Fibroblast of skin of right biceps (primary cell): ENCODE data around the gene ZEB2.

ENCODE experiments used
- DNase-seq: peaks from one replicate; pipeline ENCODE4 v3.0.0-alpha.2; 2013

ZEB2 gene

DNA sequence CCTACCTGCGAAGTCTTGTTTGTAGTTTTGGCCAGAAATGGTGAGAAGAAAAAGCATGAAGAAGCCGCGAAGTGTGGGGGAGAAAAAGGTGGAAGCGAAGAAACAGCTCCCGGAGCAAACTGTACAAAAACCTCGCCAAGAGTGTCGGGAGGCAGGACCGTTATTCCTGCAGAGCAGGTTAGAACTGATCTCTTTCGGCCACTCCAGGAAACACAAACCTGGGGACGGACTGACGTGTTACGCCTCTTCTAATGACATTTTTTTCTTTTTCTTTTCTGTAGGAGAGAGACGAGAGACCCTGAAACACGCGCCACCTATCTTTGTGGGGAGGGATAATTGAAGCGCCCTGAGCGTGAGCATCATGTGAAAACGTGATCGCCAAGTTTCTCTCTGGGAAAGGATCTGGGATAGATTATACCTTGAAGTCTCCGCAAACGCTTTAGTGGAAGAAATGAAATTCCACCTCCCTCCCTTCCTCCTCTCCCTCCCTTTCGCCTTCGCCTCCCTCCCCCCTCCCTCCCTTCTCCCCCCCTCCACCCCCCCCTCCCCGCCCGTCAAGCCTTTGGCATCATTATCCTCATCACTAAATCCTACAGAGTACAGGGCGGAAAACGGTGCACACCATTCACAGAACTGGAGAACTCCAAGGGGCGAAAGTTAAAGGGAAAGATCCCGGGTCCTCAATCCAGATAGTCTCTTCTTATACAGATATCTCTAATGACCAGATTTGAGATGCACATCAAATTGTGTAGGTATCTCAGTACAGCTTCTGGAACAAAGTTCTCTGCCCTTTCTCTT is at the start of gene ZEB2:
ZEB2 (minus strand) TSS at position 186 of the 798 bp plus-strand sequence. CDS start 2,769 bp downstream, outside the sequence.
- DNase-seq = peak; percentile 94

DNA sequence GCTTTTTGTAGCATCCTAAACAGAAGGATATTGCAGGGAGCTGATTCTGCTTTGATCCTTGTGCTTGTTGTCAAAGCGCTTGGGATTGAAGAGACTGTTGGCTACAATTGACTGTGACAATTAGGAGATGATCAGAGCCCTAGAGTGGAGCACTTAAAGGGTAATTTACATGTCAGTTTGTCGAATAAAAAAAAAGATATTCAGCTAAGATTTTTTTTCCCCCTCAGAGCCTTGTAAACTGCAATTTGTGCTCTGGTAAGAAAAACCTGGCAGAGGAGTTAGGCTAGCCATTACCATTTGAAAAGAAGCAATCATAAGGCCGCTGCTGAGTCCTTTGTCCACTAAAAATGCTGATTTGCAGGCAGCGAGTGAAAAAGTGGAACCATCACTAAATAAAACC is 47.8 kb upstream of the ZEB2 start:
- no peak for DNase-seq

DNA sequence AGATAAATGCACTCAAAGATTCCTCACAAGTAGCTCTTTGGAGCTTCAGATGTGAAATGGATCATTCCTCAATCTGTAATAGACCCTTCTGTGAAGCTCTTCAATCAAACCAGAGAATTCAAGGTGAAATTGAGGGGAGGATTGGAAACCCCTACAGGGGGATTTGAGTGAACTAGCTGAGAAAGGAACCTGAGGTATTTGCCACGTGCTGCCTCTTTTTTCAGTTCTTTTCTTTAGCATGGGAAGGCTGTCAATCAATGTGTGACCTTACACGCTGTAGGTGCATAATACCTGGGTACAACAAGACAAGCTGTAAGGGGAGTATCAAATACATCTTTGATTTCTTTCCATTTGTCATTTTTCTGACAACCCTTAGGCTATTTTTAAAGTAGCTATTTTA is 46.5 kb upstream of the ZEB2 start:
- DNase-seq = no peak

DNA sequence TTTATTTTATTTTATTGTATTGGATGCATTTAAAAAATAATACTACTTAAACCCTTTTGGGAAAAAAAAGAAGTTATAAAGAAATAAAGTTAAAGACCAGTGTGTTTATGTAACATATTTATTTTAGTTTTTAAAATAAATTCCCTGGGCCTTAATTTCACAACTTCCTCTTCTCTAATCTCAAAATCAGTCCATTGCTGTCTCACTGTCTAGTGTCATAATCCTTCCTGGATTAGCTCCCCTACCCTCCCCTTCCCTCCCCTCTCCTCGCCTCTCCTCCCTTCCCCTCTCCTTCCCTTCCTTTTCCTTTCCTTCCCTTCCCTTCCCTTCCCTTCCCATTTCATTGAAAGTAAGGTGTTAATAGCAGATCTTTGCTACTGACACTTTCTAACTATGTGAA is 40.3 kb upstream of the ZEB2 start:
- no peak for DNase-seq

DNA sequence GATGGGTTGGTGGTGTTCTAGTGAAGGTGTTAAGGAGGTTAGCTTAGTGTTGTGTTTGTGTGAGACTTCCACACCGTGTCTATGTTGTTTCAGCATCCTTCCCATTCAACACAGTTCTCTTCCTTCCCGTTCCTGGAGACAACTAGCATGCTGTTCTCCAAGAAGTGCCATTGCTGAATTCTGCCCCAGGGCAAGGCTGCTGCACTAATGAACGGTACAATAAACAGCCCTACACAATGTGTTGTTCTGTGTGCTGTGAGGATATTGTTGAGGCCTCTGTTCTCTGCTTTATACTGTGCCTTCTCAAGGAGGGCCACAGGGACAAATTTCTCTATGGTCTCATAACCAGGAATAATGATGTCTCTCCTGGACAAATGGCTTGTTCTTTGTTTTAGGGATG is 39.8 kb upstream of the ZEB2 start:
- DNase-seq = no peak

DNA sequence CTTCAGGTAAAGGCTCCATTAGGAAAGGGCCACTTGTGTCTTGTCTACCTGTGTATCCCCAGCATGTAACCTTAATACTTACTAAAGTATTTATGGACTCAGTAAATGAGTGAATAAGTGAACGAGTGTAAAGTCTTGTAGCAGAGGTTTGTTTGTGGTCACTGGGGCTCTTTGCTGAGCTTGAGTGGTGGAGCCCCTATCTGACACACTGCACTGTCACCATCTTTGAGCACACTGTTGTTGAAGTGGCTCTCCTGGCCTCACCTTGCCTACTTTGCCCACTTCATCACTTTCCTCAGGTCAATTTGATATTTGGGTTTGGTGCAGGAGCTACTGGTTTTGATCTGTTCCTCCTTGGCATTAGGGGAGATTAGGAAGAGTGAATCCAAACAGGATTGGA is 39.3 kb upstream of the ZEB2 start:
- DNase-seq = no peak

DNA sequence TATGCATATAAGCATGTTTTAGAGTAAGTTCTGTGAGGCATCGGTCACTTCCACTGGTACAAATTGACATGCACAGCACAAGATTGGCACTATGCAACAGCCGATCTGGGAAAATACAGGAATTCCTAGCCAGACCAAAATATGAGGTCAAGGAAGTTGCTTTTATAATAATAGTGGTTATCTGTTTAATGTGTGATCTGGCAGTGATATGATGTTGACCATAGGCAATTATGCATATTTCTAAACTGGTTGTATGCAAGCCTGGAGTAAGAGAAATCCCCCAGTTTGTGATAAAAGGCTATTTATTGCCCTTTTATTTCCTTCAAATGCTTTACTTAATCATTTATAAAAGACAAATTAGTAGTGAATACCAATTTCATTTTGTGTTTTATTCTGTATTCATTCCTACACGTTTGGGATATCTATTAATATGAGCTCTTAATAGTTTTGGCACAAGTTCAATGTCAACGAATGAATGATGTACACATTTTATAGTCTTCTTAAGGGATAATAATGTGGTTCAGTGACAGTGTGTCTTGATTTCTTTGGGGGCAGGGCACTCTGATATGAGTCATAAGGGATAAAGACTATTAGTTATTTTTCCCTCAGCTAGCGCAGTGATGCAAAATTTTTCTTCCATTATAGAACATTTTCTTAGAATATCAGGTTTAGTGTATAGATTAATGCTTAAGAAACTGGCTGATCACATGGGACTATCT is 34.7 kb upstream of the ZEB2 start:
- DNase-seq = peak; percentile 44

DNA sequence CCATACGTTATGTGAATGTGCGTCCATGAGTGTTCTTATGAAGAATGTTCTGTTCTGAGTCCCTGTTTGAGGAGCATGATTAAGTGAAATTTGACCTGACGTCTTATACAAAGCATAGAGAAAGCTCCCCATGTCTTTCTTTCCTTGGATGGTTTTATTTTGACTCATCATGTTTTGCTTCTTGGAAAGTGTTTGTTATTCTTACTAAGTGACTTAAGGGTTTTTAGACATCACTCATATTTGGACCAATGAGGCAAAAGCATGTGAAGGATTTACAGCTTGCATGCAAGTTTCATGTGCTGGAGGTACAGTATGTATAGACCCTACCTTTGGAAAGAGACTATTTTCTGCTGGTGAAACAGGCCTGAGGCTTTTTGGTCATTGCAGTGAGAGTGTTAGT is 33.5 kb upstream of the ZEB2 start:
- peak; percentile 95 for DNase-seq

DNA sequence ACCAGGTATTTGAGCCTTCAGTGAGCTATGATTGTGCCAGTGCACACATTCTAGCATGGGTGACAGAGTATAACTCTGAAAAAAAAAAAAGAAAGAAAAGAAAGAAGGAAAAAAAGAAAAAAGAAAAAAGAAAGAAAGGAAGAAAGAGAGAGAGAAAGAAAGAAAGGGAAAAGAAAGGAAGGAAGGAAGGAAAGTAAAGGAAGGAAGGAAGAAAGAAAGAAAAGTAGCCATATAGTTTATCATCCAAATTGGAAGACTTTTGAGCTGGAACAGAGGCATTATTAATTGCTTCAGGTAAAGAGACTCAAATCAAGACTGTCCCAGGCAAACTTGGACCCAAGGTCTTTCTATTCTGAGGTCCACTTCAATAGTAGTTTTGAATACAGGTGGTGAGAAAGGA is 32.9 kb upstream of the ZEB2 start:
- DNase-seq = no peak

DNA sequence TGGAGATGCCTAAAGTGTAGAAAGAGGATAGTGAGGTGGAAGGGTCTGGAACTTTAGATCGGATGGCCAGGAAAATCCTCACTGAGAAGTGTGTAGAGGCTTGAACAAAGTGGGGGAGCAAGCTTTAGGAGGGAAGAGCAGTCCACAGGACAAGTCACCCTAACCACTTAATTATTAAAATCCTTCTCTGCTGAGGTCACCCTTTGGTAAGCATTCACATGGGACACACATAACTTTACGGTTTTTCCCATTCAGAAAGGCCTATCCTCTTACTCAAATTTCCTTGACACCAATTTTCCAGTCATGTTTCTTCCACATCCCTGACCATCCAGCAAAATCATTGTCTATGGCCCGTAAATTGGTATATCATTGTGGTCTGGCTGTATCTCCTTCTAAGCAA is 31.0 kb upstream of the ZEB2 start:
- peak; percentile 71 for DNase-seq

DNA sequence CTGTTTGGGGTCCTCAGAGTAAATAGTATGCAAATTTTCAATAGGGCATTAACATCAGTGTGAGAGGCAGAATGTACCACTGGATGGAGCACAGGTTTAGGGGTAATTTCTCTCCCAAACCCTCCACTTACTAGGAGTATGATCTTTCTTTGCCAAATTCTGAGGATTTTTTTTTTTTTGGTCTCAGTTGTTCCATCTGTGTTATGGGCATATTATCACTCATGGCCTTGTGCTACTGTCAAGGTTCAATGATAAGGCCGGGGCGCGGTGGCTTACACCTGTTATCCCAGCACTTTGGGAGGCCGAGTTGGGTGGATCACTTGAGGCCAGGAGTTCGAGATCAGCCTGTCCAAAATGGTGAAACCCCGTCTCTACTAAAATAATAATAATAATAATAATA is 30.2 kb upstream of the ZEB2 start:
- DNase-seq = no peak

DNA sequence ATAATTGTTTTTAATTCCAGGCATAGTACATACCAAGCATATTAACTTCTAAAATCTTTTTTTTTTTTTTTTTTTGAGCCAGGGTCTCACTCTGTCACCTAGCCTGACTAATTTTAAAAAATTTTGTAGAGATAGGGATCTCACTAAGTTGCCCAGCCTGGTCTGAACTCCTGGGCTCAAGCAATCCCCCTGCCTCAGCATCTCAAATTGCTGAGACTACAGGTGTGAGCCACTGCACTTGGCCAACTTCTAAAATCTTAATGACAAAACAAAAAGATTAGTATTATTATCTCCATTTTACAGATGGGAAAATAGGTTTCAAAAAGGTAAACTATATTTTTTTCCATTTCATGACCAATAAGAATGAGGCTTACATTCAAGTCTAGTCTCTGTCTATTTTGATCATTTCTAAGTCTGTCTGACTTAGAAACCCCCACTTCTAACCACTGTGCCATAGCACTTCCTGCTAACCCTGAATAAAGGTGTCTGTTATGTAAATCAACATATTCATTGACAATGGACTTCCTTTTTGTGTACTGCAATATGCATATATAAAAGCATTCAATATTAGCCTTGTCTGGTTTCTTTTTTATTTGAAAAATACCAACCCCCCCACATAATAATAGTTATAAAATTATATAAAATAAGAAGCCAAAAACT is 28.7 kb upstream of the ZEB2 start:
- no peak for DNase-seq

DNA sequence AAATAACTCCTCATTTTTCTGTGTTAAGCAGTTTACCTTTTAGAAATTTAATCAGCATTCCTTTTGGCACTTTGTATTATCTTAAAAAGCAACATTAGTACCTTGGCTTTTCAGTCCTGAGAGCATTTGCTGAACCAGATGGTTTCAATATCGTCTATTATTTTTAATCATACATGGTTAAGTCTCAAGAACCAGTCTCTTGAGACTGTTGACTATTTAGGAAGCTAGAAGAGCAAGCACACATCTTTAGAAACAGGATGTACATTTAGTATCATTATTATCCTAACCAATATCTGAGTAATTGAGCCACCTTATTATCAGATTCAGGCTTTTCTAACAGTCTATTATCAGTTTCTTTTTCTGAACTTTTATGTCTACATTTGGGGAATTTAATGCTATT is 28.2 kb upstream of the ZEB2 start:
- DNase-seq = no peak

DNA sequence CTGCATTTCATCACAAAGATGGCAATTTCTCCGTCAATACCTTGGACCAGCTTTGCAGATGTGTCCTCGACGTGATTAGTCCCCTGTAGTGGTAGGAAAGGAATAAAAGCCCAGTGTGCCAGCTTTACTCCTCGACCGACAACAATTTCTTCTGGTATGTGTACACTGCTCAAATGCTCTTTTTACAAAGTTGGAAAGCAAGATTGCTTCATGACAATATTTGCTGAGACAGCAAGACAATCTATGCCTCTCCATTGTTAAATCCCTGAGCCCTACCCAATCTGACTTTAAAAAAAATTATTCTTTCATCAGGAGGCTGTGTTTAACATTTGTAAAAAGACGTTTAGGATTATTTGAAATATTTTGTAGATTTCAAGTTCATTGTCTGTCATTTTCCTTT is 27.6 kb upstream of the ZEB2 start:
- no peak for DNase-seq

DNA sequence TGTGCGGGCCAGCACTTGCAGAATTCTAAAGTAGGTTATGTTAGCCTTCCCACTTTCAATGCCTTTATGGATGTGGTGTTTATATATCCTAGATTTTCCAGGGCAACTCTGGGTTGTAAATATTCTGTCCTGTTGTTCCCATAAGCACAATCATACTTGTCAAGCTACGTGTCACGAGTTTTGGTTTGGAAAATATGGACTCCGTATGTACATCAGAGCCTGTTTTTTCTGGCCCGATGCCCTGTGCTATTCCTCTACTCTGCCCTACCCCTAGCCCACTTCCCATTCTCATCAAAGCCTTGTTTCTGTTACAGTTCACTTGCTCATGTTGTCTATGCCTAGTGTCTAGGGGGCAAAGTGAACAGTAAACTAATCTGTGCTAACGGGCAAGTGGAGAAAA is 27.0 kb upstream of the ZEB2 start:
- peak; percentile 76 for DNase-seq

DNA sequence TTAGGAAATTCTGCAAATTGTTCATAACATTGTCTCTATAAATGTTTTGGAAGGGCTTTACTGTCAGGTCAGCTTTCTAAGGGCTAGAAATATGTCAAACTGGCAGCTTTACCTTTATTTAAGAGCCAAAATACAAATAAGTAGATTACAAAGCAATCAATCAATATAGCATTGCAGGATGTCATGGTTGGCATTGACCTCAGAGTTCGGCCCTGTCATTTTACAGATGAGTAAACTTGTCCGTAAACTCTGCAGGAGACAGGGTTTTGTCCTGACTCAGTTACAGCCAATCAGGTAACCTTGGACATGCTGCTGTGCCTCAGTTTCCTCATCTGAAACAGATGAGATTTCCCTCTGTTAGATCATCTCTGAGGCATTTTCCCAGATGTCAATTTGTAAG is 25.9 kb upstream of the ZEB2 start:
- DNase-seq = no peak

DNA sequence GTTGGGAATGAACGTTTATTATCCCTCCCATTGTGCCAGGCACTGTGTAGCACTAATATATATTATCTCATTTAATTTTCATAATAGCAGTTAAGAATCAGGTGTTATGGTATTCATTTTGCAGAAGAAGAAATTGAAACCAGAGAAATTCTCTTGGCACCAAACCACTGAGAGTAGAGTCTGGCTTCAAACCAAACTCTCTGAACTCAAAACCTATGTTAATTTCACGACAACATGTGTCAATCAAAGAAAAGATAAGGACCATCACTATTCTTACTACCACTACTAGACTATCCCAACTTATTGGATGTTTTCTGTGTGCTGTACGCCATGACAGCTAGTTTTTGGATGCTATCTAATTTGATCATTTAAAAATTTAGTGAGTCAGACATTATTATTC is 24.1 kb upstream of the ZEB2 start:
- no peak for DNase-seq

DNA sequence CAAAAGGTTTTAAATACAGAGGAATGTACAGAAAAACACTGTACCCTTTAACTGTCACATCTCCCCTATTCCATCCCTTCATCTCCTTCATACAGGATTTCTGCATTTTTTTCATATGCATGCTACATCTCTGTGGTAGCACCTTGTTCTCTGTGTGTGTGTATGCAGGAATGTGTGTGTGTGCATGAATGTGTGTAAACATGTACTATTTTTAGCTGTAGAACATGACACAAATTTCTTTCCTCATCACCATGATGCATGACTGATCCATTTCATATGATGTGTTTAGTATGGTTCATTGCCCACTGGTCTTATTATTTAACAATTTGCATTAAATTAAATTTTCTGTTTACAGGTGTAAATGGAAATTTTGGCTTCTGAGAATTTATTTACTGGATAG is 21.5 kb upstream of the ZEB2 start:
- DNase-seq = peak; percentile 40

DNA sequence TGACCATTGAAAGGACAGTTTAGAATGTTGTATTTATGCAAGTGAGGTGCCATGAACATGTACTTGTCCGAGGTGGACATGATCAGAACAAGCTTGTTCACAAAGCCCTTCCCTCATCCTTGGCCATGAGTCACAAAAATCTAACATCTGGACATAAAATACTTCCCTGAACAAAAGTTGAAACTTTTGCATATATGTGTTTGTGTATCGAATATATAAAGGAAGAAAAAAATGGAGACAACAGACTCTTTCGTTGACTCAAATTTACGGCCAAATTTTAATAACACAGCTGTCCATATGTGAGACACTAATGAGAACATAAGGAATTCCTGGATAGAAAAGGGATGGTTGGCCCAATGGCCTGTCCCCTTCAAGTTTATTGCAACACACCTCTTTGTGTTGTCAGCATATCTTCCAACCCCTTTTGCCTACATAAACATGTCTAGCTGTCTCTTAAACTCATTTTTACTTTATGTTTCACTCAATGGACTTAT is 19.4 kb upstream of the ZEB2 start:
- no peak for DNase-seq

DNA sequence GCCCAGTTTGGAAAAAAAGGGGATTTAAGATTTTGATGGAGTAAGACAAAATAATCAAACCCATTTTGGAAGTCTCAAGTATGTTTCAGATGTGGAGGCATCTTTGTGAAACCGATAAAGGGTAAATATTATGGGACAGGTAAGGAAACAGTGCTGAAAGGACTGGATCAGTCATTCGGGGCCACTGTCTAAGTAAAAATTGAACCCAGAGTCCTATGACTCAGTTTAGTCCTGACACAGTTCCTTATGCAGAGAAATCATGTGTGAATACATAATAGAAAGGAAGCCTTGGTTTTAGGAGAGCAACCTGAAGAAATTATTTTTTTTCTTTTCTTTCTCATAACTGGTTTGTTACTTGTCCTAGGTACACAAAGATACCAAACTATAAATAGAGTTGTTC is 15.4 kb upstream of the ZEB2 start:
- DNase-seq = no peak

DNA sequence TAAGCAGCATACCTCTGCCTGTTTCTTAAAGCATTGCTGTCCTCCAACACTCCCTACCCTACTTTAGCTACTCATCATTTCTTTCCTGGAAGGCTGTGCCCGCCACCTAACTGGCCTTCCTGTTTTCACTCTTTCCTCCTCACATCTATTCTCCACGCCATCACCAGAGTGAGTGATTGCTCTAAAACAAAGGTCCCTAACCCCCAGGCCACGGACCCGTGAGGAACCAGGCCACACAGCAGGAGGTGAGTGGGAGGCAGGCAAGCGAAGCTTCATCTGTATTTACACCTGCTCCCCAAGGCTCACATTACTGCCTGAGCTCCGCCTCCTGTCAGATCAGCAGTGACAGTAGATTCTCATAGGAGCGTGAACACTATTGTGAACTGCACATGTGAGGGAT is 13.3 kb upstream of the ZEB2 start:
- no peak for DNase-seq

DNA sequence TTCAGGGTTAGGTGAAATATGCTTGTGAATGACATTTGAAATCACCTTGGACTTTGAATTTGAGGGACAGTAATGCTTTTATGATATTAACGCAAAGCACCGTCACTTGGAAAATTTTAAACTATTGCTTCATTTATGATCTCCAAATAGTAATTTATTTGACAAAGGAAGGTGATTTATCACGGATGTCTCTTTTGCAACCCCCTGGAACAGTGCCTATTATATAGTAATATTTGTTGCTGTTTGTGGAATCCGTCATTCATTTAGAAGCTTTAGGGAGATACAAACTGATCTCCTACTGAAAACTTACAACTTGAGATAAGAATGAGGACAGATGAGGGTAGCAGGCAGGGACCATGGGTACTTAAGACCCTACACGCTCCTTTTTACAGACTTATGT is 10.7 kb upstream of the ZEB2 start:
- no peak for DNase-seq

DNA sequence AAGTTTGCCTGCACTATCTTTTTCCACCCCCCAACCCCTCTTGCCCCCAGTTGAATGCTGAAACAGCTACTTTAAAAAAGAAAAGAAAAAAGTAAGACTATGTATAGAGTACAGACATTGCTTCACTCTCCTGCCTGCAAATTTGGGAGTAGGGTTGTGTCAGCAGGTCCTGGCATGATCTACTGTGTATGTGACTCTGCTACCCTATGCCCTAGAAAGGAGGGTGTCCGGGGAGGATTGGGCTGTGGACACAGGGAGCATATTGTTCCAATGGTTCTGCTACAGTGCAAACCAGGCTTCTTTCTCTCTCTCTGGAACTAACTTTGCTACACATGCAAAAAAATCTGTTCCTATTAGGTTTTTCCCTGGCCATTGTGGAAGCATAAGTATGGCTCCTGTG is 9.9 kb upstream of the ZEB2 start:
- no peak for DNase-seq

DNA sequence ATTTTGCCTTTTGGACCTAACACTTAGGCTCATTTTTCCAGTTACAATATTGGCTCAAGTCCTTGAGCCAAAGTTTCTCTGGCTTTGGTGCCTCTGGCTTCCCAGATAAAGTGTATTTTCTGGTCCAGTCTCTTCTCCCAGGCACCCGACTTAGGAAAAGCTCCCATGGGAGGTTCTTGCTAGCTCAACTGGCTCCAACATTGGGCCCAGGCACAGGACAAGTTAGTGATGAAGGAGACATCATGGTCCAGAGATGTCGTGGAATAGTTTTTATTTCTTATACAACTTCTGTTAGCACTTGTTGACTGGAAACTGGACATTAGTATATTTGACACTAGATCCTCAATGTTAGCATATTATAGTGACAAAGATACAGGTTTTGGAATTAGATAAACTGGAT is 8.2 kb upstream of the ZEB2 start:
- no peak for DNase-seq
